ENCODE results near the gene HLTF.
"Not testable (repeated sequence)": the region's sequence is repeated elsewhere in the genome, so short reads cannot be mapped to it uniquely, and the experiment has no call there.

The HLTF gene, protein sequence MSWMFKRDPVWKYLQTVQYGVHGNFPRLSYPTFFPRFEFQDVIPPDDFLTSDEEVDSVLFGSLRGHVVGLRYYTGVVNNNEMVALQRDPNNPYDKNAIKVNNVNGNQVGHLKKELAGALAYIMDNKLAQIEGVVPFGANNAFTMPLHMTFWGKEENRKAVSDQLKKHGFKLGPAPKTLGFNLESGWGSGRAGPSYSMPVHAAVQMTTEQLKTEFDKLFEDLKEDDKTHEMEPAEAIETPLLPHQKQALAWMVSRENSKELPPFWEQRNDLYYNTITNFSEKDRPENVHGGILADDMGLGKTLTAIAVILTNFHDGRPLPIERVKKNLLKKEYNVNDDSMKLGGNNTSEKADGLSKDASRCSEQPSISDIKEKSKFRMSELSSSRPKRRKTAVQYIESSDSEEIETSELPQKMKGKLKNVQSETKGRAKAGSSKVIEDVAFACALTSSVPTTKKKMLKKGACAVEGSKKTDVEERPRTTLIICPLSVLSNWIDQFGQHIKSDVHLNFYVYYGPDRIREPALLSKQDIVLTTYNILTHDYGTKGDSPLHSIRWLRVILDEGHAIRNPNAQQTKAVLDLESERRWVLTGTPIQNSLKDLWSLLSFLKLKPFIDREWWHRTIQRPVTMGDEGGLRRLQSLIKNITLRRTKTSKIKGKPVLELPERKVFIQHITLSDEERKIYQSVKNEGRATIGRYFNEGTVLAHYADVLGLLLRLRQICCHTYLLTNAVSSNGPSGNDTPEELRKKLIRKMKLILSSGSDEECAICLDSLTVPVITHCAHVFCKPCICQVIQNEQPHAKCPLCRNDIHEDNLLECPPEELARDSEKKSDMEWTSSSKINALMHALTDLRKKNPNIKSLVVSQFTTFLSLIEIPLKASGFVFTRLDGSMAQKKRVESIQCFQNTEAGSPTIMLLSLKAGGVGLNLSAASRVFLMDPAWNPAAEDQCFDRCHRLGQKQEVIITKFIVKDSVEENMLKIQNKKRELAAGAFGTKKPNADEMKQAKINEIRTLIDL

DNA sequence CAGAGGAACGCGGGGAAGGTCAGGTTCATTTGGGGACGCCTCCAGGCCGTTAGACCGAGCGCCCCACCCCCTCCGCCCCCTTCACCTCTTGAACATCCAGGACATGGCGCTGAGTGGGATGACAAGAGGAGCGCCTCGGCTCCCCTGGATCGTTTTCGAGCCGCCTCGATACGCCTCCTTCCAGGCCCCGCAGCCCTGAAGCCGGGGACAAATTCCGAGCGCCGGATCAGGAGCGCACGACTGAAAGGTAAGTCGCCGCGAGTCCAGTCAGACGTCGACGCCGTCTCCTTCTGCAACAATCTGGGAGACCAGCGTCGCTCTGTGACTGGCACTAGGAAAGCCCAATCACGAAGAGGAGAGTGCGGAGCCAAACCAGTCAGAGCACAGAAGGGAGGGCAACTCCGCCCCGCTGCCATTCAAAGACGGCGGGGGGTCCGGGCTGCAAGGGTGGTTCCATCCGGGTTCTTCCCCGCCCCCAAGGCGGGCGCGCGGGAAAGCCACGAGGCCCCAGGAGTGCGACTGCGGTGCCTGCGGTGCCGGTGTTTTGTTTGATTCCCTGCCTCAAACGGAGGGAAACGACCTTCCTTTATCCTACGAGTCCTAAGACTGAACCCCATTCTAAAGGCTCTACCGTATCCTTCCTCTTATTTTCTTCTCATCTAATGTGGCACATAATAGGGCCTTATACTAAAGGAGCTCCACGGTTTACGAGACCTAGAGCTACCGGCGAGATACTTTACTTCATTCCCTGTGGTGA, at the start of gene HLTF:
TSS of gene HLTF (minus strand) at position 302 of the 757 bp plus-strand sequence. CDS start at position 105, 197 bp downstream.
- peak; percentile 99 for DNase-seq

DNA sequence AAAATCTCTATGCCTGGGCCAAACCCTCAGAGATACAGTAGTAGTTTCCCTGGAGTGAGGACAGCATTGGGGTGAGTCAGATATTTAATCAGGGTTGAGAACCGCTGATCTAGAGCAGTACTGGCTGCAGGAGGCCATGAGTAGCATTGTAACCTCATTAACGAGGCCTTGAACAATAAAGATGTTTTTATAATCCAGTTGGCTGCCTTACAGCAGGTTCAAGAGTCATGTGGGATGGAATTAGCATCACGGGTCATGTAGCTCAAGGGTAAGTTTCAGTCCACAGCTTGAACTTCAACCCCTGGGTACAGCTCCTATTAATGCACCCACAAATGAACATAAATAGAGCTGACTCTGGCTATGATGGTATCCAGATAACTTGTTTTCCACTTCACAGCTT, 48.2 kb upstream of the HLTF start:
- no peak for DNase-seq

DNA sequence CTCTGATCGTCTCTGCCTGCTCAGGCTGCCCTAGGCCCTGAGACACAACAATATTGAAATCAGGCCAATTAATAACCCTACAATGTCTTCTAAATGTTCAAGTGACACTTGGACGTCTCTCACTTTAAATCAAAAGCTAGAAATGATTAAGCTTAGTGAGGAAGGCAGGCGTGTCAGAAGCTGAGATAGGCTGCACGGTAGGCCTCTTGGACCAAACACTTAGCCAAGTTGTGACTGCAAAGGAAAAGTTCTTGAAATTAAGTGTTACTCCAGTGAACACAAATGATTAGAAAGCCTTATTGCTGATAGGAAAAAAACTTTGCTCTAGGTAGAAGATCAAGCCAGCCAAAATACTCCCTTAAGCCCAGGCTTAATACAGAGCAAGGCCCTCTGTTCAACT, 45.3 kb upstream of the HLTF start:
- no peak for DNase-seq

- DNase-seq = peak; percentile 95
Measured at GRCh38 chr3:149129326-149130205, 43.2 kb upstream of the HLTF start, which contains the start of gene HPS3. Gene HPS3 (plus strand): TSS chr3:149129638. CDS start chr3:149129724, 86 bp downstream.

DNA sequence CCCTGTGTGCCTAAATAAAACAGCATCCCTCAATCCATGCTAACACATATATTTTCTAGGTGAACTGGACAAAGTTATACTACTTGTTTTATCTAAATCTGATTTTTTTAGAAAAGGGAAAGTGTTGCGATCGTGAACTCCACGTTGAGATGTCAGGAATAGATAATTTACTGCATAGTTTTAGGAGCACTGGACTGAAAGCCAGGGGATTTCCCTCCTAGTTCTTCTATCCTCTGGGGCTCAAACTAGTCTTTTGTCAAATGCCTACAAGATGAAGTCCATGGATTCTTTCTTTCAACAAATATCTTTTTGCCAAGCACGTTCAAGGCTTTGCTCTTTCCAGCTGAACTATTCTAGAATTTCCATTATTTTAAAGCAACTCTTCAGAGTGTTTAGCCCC, 42.5 kb upstream of the HLTF start:
- peak; percentile 18 for DNase-seq

DNA sequence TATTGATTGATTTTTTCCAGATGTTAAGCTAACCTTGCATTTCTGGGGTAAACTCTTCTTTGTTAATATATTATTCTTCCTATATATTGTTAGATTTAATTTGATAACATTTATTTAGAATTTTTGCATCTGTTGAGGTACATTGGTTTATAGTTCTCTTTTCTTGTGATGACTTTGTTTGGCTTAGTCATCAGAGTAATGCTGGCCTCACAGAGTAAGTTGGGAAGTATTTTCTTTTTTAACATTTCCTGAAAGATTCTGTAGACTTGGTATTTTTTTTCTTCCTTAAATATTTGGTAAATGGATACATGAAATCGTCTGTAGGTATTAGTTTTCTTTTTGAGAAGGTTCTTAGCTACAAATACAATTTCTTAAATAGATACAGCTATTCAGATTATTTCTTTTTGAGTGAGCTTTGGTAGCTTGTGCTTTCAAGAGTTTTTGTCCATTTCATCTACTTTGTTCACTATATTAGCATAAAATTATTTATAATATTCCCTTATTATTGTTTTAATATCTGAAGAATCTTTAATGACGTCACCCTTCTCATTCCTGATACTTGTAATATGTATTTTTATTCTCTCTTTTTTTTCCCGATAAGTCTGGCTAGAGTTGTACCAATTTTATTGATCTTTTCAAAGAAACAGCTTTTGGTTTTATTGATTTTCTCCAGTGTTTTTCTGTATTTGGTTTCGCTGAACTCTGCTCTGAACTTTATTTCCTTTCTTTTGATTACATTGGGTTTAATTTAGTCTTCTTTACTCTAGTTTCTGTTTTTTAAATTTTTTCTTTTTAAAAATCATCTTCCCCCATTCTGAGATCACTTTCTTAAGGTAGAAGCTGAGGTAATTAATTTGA, 36.6 kb upstream of the HLTF start:
- no peak for DNase-seq

DNA sequence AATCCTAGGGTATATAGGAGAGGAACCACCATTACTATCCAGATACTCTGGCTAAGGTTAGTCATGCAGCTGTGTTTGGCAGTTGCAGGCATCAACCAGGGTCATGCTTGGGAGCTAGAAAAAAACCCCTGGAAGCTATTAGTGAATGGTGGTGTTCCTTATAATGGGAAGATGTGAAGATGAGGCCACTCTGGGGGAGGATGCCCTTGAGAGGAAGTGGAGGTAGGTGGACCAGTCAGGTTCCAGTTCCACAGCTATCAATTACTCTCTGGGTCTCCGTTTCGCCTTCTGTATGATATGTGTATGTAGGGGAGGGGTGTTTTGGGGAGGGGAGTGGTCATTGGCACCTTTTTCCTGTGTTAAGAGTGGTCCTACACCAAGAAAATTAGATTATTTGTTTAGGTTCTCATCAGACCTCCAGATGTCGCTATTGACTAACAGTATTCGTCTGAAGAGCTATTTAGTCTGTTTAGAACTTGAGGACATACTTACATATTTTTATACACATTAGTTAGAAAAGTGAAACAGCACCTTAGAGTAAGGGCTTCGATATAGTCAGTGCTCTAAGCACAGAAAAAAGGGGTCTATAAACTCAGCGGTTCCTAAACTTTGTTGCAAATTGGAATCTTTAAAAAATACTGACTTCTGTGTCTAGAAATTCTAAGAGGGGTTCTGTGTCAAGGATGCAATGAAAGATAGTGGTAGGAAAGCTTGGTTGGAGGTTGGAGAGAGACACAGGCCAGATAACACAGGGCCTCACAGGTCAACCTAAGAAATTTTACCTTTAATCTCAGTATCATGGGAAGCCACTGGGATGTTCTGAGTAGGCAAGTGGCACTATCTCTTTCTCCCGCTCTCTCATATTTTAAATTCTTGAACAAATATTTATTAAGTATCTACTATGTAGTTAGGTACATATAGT, 34.0 kb upstream of the HLTF start:
- DNase-seq = peak; percentile 73

GRCh38 chr3:149119466-149119865, 33.1 kb upstream of the HLTF start:
- DNase-seq = no peak

- no peak for DNase-seq
Measured at GRCh38 chr3:149118724-149119123, 32.4 kb upstream of the HLTF start.

DNA sequence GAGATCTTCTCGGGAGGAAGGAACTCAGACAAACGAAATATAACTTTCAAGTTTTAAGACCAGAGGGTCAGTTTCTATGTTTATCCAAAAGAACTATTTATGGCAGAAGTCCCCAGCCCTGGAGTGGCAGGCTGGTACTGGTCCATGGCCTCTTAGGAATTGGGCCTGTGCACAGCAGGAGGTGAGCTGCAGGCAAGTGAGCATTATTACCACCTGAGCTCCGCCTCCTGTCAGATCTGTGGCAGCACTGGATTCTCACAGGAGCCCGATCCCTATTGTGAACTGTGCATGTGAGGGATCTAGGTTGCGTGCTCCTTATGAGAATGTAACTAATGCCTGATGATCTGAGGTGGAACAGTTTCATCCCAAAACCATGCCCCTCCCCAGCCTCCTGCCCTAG, 28.8 kb upstream of the HLTF start:
- no peak for DNase-seq

- DNase-seq = no peak
Measured at GRCh38 chr3:149114458-149114857, 28.1 kb upstream of the HLTF start.

DNA sequence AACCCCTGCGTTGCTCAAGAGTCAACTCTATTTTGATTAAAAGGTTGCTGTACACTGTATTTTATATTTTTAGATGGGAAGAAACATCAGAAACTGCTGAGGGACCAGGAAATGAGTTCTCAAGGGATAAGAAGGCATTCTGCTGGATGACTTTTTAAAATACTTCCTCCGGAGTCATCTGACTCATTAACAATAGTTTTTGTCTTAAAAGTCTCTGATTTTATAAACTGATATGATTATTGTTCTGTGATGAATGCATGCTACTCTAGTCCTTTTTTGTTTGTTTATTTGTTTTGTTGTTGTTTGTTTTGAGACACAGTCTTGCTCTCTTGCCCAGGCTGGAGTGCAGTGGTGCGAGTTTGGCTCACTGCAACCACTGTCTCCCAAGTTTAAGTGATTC, 18.2 kb upstream of the HLTF start:
- DNase-seq = no peak

- no peak for DNase-seq
Measured at GRCh38 chr3:149101641-149102040, 15.3 kb upstream of the HLTF start.

DNA sequence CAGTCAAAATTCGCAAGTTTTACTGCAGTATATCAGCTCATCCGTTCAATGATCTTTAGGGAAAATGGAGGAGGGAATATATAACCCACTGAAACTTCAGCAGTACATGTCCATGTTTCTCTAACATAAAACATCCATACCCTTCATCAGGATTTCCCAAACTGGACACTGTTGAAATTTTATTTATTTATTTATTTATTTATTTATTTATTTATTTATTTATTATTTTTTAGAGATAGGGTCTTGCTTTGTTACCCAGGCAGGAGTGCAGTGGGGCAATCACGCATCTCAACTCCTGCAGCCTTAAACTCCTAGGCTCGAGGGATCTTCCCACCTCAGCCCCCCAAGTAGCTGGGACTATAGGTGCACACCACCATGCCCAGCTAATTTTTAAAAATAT, 14.8 kb upstream of the HLTF start:
- no peak for DNase-seq

GRCh38 chr3:149097987-149098386, 11.7 kb upstream of the HLTF start:
- DNase-seq = not testable (repeated sequence)

GRCh38 chr3:149095487-149095886, 9.2 kb upstream of the HLTF start:
- no peak for DNase-seq

- DNase-seq = no peak
Measured at GRCh38 chr3:149091983-149092382, 5.7 kb upstream of the HLTF start.

GRCh38 chr3:149090907-149091306, 4.6 kb upstream of the HLTF start:
- DNase-seq = no peak

GRCh38 chr3:149090461-149090860, 4.1 kb upstream of the HLTF start:
- DNase-seq = no peak

GRCh38 chr3:149089395-149089794, 3.1 kb upstream of the HLTF start:
- no peak for DNase-seq

Measured in DMS53 (cell line).